Activated naive CD4-positive, alpha-beta T cell treated with anti-CD3 and anti-CD28 coated beads, Interleukin-2, amount 50 U/mL, for 16 hours (primary cell): ENCODE data around the gene ANGPTL7.
"Not testable (repeated sequence)": the region's sequence is repeated elsewhere in the genome, so short reads cannot be mapped to it uniquely, and the experiment has no call there.

Experiments
- DNase-seq: peaks from one replicate; pipeline ENCODE4 v3.0.0-alpha.2; 2020

Gene ANGPTL7

GRCh38 chr1:11188858-11189451 lies at the start of gene ANGPTL7:
Gene ANGPTL7 (plus strand): TSS chr1:11189355. CDS start chr1:11189580, 225 bp downstream.
- no peak for DNase-seq

GRCh38 chr1:11142618-11143391 lies 46.4 kb upstream of the ANGPTL7 start:
- DNase-seq = no peak

GRCh38 chr1:11143401-11143800 lies 45.8 kb upstream of the ANGPTL7 start:
- DNase-seq = no peak

- no peak for DNase-seq
Observed at GRCh38 chr1:11143907-11144306, 45.2 kb upstream of the ANGPTL7 start.

- DNase-seq = no peak
Observed at GRCh38 chr1:11144570-11145256, 44.4 kb upstream of the ANGPTL7 start.

GRCh38 chr1:11145741-11146140 lies 43.4 kb upstream of the ANGPTL7 start:
- no peak for DNase-seq

- DNase-seq = no peak
Observed at GRCh38 chr1:11147197-11147770, 41.9 kb upstream of the ANGPTL7 start.

- DNase-seq = no peak
Observed at GRCh38 chr1:11150326-11150725, 38.8 kb upstream of the ANGPTL7 start.

GRCh38 chr1:11151114-11151513 lies 38.0 kb upstream of the ANGPTL7 start:
- DNase-seq = no peak

- no peak for DNase-seq
Observed at GRCh38 chr1:11151826-11152612, 37.1 kb upstream of the ANGPTL7 start.

- no peak for DNase-seq
Observed at GRCh38 chr1:11152755-11153154, 36.4 kb upstream of the ANGPTL7 start.

- no peak for DNase-seq
Observed at GRCh38 chr1:11153184-11153583, 36.0 kb upstream of the ANGPTL7 start.

- no peak for DNase-seq
Observed at GRCh38 chr1:11156441-11156840, 32.7 kb upstream of the ANGPTL7 start.

- DNase-seq = no peak
Observed at GRCh38 chr1:11156963-11157362, 32.2 kb upstream of the ANGPTL7 start.

- no peak for DNase-seq
Observed at GRCh38 chr1:11157394-11157793, 31.8 kb upstream of the ANGPTL7 start.

GRCh38 chr1:11157867-11158266 lies 31.3 kb upstream of the ANGPTL7 start:
- no peak for DNase-seq

GRCh38 chr1:11158291-11158690 lies 30.9 kb upstream of the ANGPTL7 start:
- DNase-seq = no peak

GRCh38 chr1:11158720-11159321 lies 30.3 kb upstream of the ANGPTL7 start:
- DNase-seq = no peak

GRCh38 chr1:11162752-11163151 lies 26.4 kb upstream of the ANGPTL7 start:
- not testable (repeated sequence) for DNase-seq

GRCh38 chr1:11166744-11167143 lies 22.4 kb upstream of the ANGPTL7 start:
- not testable (repeated sequence) for DNase-seq

- no peak for DNase-seq
Observed at GRCh38 chr1:11168731-11169130, 20.4 kb upstream of the ANGPTL7 start.

- no peak for DNase-seq
Observed at GRCh38 chr1:11169202-11169601, 20.0 kb upstream of the ANGPTL7 start.
